Kidney epithelial cell (primary cell): ENCODE results near the gene LY6G5C. TPM values are rescaled to one million over a fixed set of nuclear protein-coding genes. Genes with fewer than 3 reads are reported as not detected.

Experiments used
- DNase-seq: peaks from one replicate; pipeline ENCODE4 v3.0.0-alpha.2; 2010; ENCODE audit warnings: low read depth
- H3K27me3 ChIP-seq: 2 replicates; pipeline ENCODE4 v1.6.0; 2011; ENCODE audit warnings: low read length; ENCODE audit not compliant: control insufficient read depth, insufficient read depth
- H3K36me3 ChIP-seq: 2 replicates; pipeline ENCODE4 v1.5.1; 2011; ENCODE audit warnings: low read length; ENCODE audit not compliant: control insufficient read depth, insufficient read depth
- H3K4me3 ChIP-seq: 2 replicates; pipeline ENCODE4 v1.5.1; 2011; ENCODE audit warnings: low read depth, mild to moderate bottlenecking, control low read depth, low read length
- CTCF ChIP-seq: IDR thresholded peaks from 2 replicates; pipeline ENCODE4 v1.5.1; 2011; ENCODE audit warnings: mild to moderate bottlenecking, moderate library complexity, low read length, control low read depth, inconsistent platforms; ENCODE audit not compliant: insufficient read depth, poor library complexity, severe bottlenecking
- total RNA-seq: library from RNA; depleted of rRNA; stranded (reverse); fragments of >200 nt; gene quantifications from 2 replicates; pipeline ENCODE4 v1.2.3, GENCODE V29; 2015

The LY6G5C gene
- total RNA-seq, 1 donor from 2014 or later = not detected

- Histone ChIP-seq H3K4me3 (peak overlapping the region; percentile 77), H3K27me3 (no peaks in the 10 kb centered on the region), H3K36me3 (no peaks in the 10 kb centered on the region)
- DNase-seq = no peak
- no peak for TF ChIP-seq CTCF
Measured at GRCh38 chr6:31659649-31660380, 21.1 kb downstream of the LY6G5C start.

DNA sequence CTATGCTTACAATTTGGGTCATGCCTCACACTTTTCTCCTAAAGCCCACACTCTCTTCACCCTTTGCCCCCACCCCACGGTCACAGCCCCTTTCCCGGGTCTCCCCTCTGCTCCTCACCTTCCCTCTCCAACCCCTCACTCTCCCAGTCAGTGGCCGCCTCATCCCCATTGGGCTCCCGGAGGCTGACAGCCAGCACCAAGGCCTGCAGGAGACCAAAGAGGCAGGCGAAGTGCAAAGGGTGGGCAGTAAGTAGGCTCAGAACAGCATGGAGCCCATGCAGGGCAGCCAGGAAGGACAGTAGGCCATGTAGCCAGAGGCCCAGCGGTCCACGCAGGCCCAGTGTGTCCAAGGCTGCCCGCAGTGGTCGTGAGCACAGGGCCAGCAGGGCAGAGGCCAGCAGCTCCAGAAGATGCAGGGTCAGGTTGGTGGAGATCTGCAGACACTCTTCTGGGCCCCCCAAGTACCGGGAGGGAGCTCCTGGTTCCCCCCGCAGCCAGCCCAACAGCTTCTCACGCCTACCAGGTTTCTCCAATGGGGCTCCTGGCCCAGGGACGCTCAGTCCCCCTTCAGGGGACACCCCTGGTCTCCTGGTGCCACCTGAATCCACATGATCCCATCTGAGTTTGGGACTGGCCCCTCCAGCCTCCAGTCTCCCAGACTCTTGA, 21.8 kb downstream of the LY6G5C start:
- no peak for DNase-seq
- no peak for TF ChIP-seq CTCF
- Histone ChIP-seq H3K36me3 (no peaks in the 10 kb centered on the region), H3K4me3 (peak overlapping the region; percentile 77), H3K27me3 (no peaks in the 10 kb centered on the region)

- no peak for TF ChIP-seq CTCF
- H3K4me3 ChIP-seq = no peak overlapping the region
- H3K36me3 ChIP-seq = no peaks in the 10 kb centered on the region
- DNase-seq = no peak
- H3K27me3 ChIP-seq = no peaks in the 10 kb centered on the region
Measured at GRCh38 chr6:31658158-31658688, 22.6 kb downstream of the LY6G5C start.

- no peaks in the 10 kb centered on the region for H3K27me3 ChIP-seq
- H3K36me3 ChIP-seq = no peaks in the 10 kb centered on the region
- H3K4me3 ChIP-seq = no peak overlapping the region
- no peak for DNase-seq
- TF ChIP-seq CTCF = no peak
Measured at GRCh38 chr6:31657406-31658157, 23.3 kb downstream of the LY6G5C start.

- TF ChIP-seq CTCF = no peak
- Histone ChIP-seq H3K27me3 (no peaks in the 10 kb centered on the region), H3K36me3 (no peaks in the 10 kb centered on the region), H3K4me3 (no peak within 1 kb of the TSS)
- DNase-seq = no peak
Measured at GRCh38 chr6:31655349-31656237, 25.3 kb downstream of the LY6G5C start, which contains the start of gene APOM. TSS of gene APOM (plus strand) at chr6:31655894. CDS start at chr6:31655967, 73 bp downstream.
